ENCODE measurements around the gene PRRC2C.
"Not testable (repeated sequence)": the region's sequence is repeated elsewhere in the genome, so short reads cannot be mapped to it uniquely, and the experiment has no call there.

Gene PRRC2C

GRCh38 chr1:171500803-171501202 lies 15.5 kb downstream of the PRRC2C start:
- no peak for DNase-seq

GRCh38 chr1:171501305-171502024 lies 16.1 kb downstream of the PRRC2C start:
- no peak for DNase-seq

- no peak for DNase-seq
Measured at GRCh38 chr1:171506525-171507304, 21.4 kb downstream of the PRRC2C start.

- DNase-seq, result no peak
Measured at GRCh38 chr1:171507435-171507834, 22.1 kb downstream of the PRRC2C start.

GRCh38 chr1:171509191-171509590 lies 23.9 kb downstream of the PRRC2C start:
- DNase-seq, result no peak

- DNase-seq, result no peak
Measured at GRCh38 chr1:171513743-171514142, 28.4 kb downstream of the PRRC2C start.

- no peak for DNase-seq
Measured at GRCh38 chr1:171515299-171515698, 30.0 kb downstream of the PRRC2C start.

GRCh38 chr1:171515741-171516140 lies 30.4 kb downstream of the PRRC2C start:
- no peak for DNase-seq

- DNase-seq, result no peak
Measured at GRCh38 chr1:171521567-171521966, 36.2 kb downstream of the PRRC2C start.

- DNase-seq, result no peak
Measured at GRCh38 chr1:171530676-171531075, 45.3 kb downstream of the PRRC2C start.

- no peak for DNase-seq
Measured at GRCh38 chr1:171532520-171532919, 47.2 kb downstream of the PRRC2C start.

- no peak for DNase-seq
Measured at GRCh38 chr1:171545523-171545922, 60.2 kb downstream of the PRRC2C start.

- DNase-seq, result no peak
Measured at GRCh38 chr1:171550050-171550449, 64.7 kb downstream of the PRRC2C start.

- DNase-seq, result not testable (repeated sequence)
Measured at GRCh38 chr1:171550598-171551100, 65.3 kb downstream of the PRRC2C start.

- DNase-seq, result not testable (repeated sequence)
Measured at GRCh38 chr1:171553960-171554359, 68.6 kb downstream of the PRRC2C start.

- DNase-seq, result no peak
Measured at GRCh38 chr1:171563675-171564074, 78.3 kb downstream of the PRRC2C start.

GRCh38 chr1:171566467-171566866 lies 81.1 kb downstream of the PRRC2C start:
- no peak for DNase-seq

- no peak for DNase-seq
Measured at GRCh38 chr1:171570295-171570694, 85.0 kb downstream of the PRRC2C start.

- no peak for DNase-seq
Measured at GRCh38 chr1:171576144-171576543, 90.8 kb downstream of the PRRC2C start.

- DNase-seq, result no peak
Measured at GRCh38 chr1:171581226-171581625, 95.9 kb downstream of the PRRC2C start.

- no peak for DNase-seq
Measured at GRCh38 chr1:171581766-171582165, 96.4 kb downstream of the PRRC2C start.

GRCh38 chr1:171582589-171582988 lies 97.3 kb downstream of the PRRC2C start:
- DNase-seq, result no peak

- DNase-seq, result no peak
Measured at GRCh38 chr1:171583591-171584201, 98.4 kb downstream of the PRRC2C start.

- no peak for DNase-seq
Measured at GRCh38 chr1:171585715-171586114, 100.4 kb downstream of the PRRC2C start.
